SK-N-MC (cell line): ENCODE measurements around the gene C11orf54.

Experiments
- DNase-seq: peaks from one replicate; pipeline ENCODE4 v3.0.0-alpha.2; 2011; ENCODE audit warnings: low read depth, low spot score
- H3K27ac ChIP-seq: fragments of 200-600 bp; sonication (generic); 2 replicates; pipeline ENCODE4 v1.5.1; 2016; ENCODE audit warnings: mixed run types
- H3K36me3 ChIP-seq: fragments of 200-600 bp; sonication (generic); 2 replicates; pipeline ENCODE4 v1.6.1; 2017; ENCODE audit warnings: antibody characterized with exemption, low read length, mixed read lengths; ENCODE audit not compliant: insufficient read depth
- H3K4me3 ChIP-seq: fragments of 200-600 bp; sonication (generic); 2 replicates; pipeline ENCODE4 v1.5.1; 2016
- H3K9ac ChIP-seq: fragments of 200-600 bp; sonication (generic); 2 replicates; pipeline ENCODE4 v1.8.0; 2017; ENCODE audit warnings: mixed run types, mixed read lengths; ENCODE audit not compliant: insufficient read length
- H3K9me3 ChIP-seq: fragments of 200-600 bp; sonication (generic); 2 replicates; pipeline ENCODE4 v1.6.1; 2017; ENCODE audit warnings: low read depth, mild to moderate bottlenecking, antibody characterized with exemption, low read length, moderate library complexity, mixed read lengths
- EZH2 ChIP-seq: fragments of 200-600 bp; sonication (generic); IDR thresholded peaks from one replicate; pipeline ENCODE4 v1.6.1; 2017; ENCODE audit warnings: antibody characterized with exemption
- FOXP2 ChIP-seq: optimal IDR thresholded peaks from 2 replicates; pipeline ENCODE3; 2011; ENCODE audit warnings: mild to moderate bottlenecking, moderate library complexity; ENCODE audit not compliant: insufficient read depth; ENCODE audit errors: extremely low read length, control extremely low read depth
- POLR2AphosphoS5 ChIP-seq: IDR thresholded peaks from 2 replicates; pipeline ENCODE4 v1.6.1; 2012; ENCODE audit warnings: mild to moderate bottlenecking, low read depth, low read length, borderline replicate concordance

Gene C11orf54

GRCh38 chr11:93783362-93783761, 41.9 kb downstream of the C11orf54 start:
- H3K27ac ChIP-seq = no peak overlapping the region

DNA sequence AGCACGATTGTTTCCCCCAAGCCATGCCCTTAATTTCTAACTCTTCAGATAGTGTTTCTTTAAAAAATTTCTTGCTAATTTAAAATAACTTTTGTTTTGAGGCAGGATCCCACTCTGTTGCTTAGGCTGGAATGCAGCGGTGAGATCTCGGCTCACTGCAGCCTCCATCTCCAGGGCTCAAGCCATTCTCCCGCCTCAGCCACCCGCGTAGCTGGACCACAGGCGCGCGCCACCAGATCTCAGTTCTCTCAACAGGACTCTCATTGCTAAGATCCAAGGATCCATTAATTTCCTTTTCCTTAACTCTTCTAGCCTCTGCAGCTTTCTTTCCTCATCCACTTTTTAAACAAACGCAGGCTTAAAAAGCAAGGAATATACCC, 42.3 kb downstream of the C11orf54 start:
- Histone ChIP-seq H3K9me3 (no peaks in the 10 kb centered on the region), H3K27ac (peak overlapping the region; percentile 52; the same call in 1 of the 2 replicates), H3K9ac (peak overlapping the region; percentile 100), H3K36me3 (peaks cover 28% of the 10 kb centered on the region), H3K4me3 (peak overlapping the region; percentile 90)
- TF ChIP-seq FOXP2 (no peak), EZH2 (no peak), POLR2AphosphoS5 (no peak)
- DNase-seq = no peak

More at GRCh38 chr11:93783362-93783761, 41.9 kb downstream of the C11orf54 start:
- no peak for DNase-seq
- H3K36me3 ChIP-seq = peaks cover 25% of the 10 kb centered on the region
- no peaks in the 10 kb centered on the region for H3K9me3 ChIP-seq
- H3K4me3 ChIP-seq = peak overlapping the region; percentile 90
- TF ChIP-seq FOXP2 (no peak), EZH2 (no peak), POLR2AphosphoS5 (no peak)
- H3K9ac ChIP-seq = peak overlapping the region; percentile 100

- peak; percentile 60 for DNase-seq
- Histone ChIP-seq H3K9me3 (no peaks in the 10 kb centered on the region), H3K4me3 (peak within 1 kb of the TSS; percentile 90), H3K36me3 (peaks cover 33% of the 10 kb centered on the region), H3K9ac (peak within 1 kb of the TSS; percentile 100), H3K27ac (peak within 1 kb of the TSS; percentile 92)
- TF ChIP-seq FOXP2 (peak; percentile 79), EZH2 (no peak), POLR2AphosphoS5 (peak; percentile 99)
These were observed 42.9 kb downstream of the C11orf54 start, which contains the start of gene MED17 for GRCh38 chr11:93784145-93784934. MED17 (plus strand) TSS chr11:93784282; CDS start chr11:93784514, 232 bp downstream.

DNA sequence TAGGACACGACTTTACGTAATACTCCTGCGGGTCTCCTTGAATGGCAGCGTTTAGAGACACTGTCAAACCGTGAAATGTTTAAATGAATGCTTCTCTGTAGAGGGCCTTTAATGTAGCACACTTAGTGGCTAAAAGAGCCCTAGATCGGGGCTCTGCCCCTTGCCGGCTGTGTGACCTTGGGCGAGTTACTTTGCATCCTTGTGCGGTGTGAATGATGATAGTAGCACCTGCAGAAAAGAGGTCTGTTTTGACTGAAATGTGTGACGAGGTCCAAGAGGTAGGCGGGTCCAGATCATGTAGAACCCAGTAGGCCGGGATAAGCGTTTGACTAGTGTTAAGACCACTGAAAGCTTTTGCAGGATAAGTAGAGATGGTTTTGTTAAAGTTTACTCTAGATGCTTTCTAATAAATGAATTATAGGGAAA, 43.5 kb downstream of the C11orf54 start:
- no peak for TF ChIP-seq POLR2AphosphoS5
- no peak for TF ChIP-seq FOXP2
- no peak for TF ChIP-seq EZH2
- H3K4me3 ChIP-seq = peak overlapping the region; percentile 90
- H3K36me3 ChIP-seq = peaks cover 40% of the 10 kb centered on the region
- H3K9ac ChIP-seq = peak overlapping the region; percentile 100
- H3K9me3 ChIP-seq = no peaks in the 10 kb centered on the region
- no peak for DNase-seq
- H3K27ac ChIP-seq = 0 out of 2 replicates have a peak overlapping the region, but pooled peaks have one; percentile 92

DNA sequence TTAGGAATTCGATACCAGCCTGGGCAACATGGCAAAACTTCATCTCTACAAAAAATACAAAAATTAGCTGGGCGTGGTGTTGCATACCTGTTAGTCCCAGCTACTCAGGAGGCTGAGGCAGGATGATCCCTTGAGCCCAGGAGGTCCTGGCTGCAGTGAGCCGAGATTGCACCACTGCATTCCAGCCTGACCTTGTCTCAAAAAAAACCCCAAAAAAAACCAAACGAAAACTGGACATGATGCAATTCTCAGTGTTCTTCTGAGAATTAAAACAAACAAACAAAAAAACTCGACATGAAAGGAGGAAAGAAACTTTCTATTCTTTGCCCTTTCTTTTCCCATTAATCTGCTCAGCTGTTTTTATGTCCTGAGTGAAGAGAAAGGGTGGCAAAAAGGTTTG, 50.0 kb downstream of the C11orf54 start:
- Histone ChIP-seq H3K27ac (no peak overlapping the region), H3K9ac (no peak overlapping the region), H3K4me3 (no peak overlapping the region), H3K36me3 (peaks cover 95% of the 10 kb centered on the region), H3K9me3 (no peaks in the 10 kb centered on the region)
- TF ChIP-seq POLR2AphosphoS5 = no peak
- no peak for TF ChIP-seq EZH2
- no peak for TF ChIP-seq FOXP2
- no peak for DNase-seq

DNA sequence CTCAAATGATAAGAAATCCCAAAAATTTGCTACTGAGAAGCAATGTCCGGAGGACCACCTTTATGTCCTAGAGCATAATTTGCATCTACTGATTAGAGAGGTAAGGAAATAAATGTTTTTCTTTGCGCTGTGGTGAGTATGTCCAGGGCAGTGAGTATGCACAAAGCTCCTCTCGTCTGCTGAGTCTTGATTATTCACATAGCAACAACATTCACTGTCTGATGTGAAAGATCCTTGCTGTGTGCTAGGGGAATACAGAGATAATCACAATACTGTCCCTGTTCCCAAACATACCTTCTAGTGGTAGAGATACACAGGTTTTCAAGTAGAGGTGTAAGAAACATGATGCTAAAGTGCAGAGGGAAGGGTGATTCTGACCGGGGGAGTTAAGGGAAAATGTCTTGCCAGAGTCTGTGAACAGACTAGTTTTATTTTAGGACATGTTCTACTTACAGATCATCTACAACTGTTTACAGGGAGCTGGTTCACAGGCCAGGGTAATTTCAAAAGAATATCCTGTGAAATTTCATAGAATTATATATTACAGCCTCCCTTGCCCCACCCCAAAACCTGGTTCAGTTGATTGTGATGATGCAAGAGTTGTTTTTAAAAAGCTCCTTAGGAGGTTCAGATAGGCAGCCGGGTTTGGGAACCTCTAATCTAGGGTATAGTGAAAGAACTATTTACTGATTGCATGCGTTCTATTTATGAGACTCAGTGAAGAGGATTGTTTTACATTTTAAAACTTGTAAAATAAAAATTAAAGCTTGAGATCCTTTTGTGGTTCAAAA, 55.2 kb downstream of the C11orf54 start:
- Histone ChIP-seq H3K9me3 (no peaks in the 10 kb centered on the region), H3K27ac (peak overlapping the region; percentile 55), H3K36me3 (peaks cover 96% of the 10 kb centered on the region), H3K9ac (no peak overlapping the region), H3K4me3 (no peak overlapping the region)
- no peak for DNase-seq
- no peak for TF ChIP-seq FOXP2
- no peak for TF ChIP-seq EZH2
- no peak for TF ChIP-seq POLR2AphosphoS5

DNA sequence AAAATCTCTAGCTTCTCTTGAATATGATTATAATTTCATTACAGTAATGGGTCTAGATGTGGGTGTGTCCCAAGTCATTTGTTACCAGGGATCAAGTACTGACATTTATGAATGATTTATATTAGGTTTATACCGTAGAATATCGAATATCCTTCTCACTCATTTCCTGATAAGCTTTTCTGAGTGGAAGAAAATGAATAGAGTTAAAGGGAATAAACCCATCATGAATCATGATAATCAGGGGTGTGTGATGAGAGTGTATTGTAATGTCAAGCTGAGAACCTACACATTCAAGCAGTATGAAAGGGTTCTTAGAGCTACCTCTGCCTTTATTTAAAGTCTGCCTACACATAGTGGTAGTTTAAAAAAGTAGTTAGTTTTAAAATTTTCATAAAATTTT, 59.9 kb downstream of the C11orf54 start:
- Histone ChIP-seq H3K27ac (no peak overlapping the region), H3K36me3 (peaks cover 92% of the 10 kb centered on the region), H3K9ac (no peak overlapping the region), H3K4me3 (no peak overlapping the region), H3K9me3 (no peaks in the 10 kb centered on the region)
- TF ChIP-seq FOXP2 (no peak), EZH2 (no peak), POLR2AphosphoS5 (no peak)
- DNase-seq = no peak

GRCh38 chr11:93804879-93805278, 63.4 kb downstream of the C11orf54 start:
- no peak overlapping the region for H3K4me3 ChIP-seq
- no peak overlapping the region for H3K27ac ChIP-seq
- H3K9me3 ChIP-seq = no peaks in the 10 kb centered on the region
- peaks cover 91% of the 10 kb centered on the region for H3K36me3 ChIP-seq
- no peak overlapping the region for H3K9ac ChIP-seq
- DNase-seq = no peak
- TF ChIP-seq POLR2AphosphoS5 (no peak), EZH2 (no peak), FOXP2 (no peak)
